ENCODE results near the gene MTFMT.

DNA sequence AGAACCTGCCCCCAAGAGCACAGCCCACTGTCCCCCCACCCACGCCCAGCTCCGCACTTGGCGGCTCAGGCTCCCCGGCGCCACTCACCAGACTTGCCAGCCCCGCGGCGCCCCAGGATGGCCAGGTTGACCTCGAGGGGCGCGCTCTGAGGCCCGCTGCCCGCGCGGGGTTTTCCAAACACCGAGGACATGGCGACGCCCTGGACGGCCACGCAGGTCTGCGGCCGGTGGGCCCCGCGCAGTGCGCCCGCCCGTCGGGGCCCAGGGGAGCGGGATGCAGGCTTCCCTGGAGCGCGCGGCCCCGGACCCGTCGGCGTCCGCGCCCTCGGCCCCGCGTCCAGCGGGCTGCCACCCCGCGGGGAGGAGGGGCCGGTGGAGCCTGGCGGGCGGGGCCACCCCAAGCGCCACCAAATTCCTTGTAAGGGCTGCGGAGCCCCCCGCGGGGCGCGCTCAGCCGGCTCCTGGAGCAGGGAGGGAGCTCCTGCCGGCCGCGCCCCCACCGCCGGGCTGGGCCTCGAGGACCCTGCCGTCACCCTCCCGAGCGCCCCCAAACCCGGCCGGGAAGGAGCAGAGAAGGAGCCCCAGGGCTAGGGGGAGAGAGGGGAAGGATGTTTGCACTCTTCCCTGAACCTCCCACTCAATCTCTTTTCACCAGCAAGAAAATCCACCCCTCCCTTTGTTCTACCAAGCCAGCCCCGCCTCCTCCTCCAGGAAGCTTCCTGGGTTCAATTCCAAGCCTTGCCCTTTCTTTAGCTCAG, 38.4 kb upstream of the MTFMT start, which contains the start of gene RASL12:
- TF ChIP-seq GATA2 (IDR thresholded peaks at IDR 0.05; ENCODE audit: low read depth, low read length) (no peak), GATA3 (IDR thresholded peaks at IDR 0.05; ENCODE audit: low read depth, low read length) (no peak)
